ENCODE data around the gene GRIK3.

The GRIK3 gene

DNA sequence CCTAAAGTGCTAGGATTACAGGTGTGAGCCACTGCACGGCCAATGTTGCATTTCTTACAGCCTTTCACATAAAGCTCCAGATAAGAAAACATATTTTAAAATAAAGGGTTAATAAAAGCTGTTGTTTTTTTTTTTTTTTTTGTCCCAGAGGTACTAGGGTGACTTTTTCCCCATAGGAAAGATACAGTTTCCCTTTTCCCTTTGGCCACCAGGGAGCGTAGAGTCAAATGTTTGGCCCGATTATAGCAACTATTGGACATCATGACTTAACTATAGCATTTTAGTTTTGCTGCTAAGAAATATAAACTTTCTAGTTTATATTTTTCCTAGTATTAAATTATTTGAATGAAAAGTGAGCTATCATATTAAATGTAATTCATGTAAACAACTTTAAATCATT, 31.4 kb downstream of the GRIK3 start:
- no peak for TF ChIP-seq YY2 (tag by site-specific recombination; IDR thresholded peaks at IDR 0.05)
- TF ChIP-seq ZNF629 (tag by site-specific recombination; IDR thresholded peaks at IDR 0.05) = no peak
- TF ChIP-seq TCF7L2 (IDR thresholded peaks at IDR 0.05; ENCODE audit: borderline replicate concordance, low read depth, low read length) = no peak
- TF ChIP-seq BCL11A (tag by site-specific recombination; IDR thresholded peaks at IDR 0.05; ENCODE audit: low read depth) = no peak
- no peak for TF ChIP-seq ZBTB6 (tag by site-specific recombination; IDR thresholded peaks at IDR 0.05)
- H3K4me1 ChIP-seq (ENCODE audit: control insufficient read depth, insufficient read depth, low read length) = no peaks in the 10 kb centered on the region
- no peak overlapping the region for H3K27ac ChIP-seq (ENCODE audit: extremely low read depth, low read depth, low read length)
- no peaks in the 10 kb centered on the region for H3K36me3 ChIP-seq (ENCODE audit: control insufficient read depth in 2 of 2, insufficient read depth in 1 of 2, low read length in 2 of 2)
- POLR2A ChIA-PET = no interaction called here
- no peak overlapping the region for H3K4me3 ChIP-seq (ENCODE audit: low read depth, low read length)
- H3K9me3 ChIP-seq (ENCODE audit: control insufficient read depth, insufficient read depth, low read depth, low read length) = no peaks in the 10 kb centered on the region
- CTCF ChIA-PET = interaction anchor here (0.6 kb wide), 1 partner anchor 638 kb away, joined by 3 read pairs; no protein-coding TSS in a partner anchor

DNA sequence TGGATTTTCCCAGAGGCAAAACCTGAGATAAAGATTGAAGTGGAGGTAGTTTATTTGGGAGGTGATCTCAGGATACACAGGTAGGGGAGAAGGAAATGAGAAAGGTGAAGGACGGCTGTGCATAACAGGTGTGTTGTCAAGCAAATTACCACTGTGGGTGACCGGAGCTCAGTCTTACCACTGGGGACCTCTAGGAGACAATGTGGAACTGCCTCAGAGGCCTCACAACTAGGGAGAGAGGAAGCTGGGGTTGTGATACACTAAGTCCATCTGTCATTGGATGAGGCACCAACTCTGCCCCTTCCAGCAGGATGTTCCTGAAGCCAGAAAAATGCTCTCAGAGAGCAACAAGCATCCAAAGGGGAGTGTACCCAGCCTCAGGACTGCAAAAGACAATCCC, 32.6 kb downstream of the GRIK3 start:
- Histone ChIP-seq H3K9me3 (ENCODE audit: control insufficient read depth, insufficient read depth, low read depth, low read length) (no peaks in the 10 kb centered on the region), H3K4me3 (ENCODE audit: low read depth, low read length) (no peak overlapping the region), H3K4me1 (ENCODE audit: control insufficient read depth, insufficient read depth, low read length) (no peaks in the 10 kb centered on the region), H3K36me3 (ENCODE audit: control insufficient read depth in 2 of 2, insufficient read depth in 1 of 2, low read length in 2 of 2) (no peaks in the 10 kb centered on the region), H3K27ac (ENCODE audit: extremely low read depth, low read depth, low read length) (no peak overlapping the region)
- TF ChIP-seq, protein P1, sequence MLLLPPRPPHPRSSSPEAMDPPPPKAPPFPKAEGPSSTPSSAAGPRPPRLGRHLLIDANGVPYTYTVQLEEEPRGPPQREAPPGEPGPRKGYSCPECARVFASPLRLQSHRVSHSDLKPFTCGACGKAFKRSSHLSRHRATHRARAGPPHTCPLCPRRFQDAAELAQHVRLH (tag by site-specific recombination; IDR thresholded peaks at IDR 0.05) = no peak
- TF ChIP-seq ZBTB11 (tag by site-specific recombination; conservative IDR thresholded peaks at IDR 0.05; ENCODE audit: low read depth) = no peak
- no peak for TF ChIP-seq ZNF670 (tag by site-specific recombination; IDR thresholded peaks at IDR 0.05; ENCODE audit: low read depth)
- no peak for TF ChIP-seq ZNF202 (tag by site-specific recombination; IDR thresholded peaks at IDR 0.05; ENCODE audit: borderline replicate concordance)
- TF ChIP-seq HOXA7 (CRISPR knock-in tag; IDR thresholded peaks at IDR 0.05; ENCODE audit: borderline replicate concordance) = no peak
- no peak for TF ChIP-seq ZFP37 (tag by site-specific recombination; IDR thresholded peaks at IDR 0.05)
- no peak for TF ChIP-seq ZBTB26 (tag by site-specific recombination; optimal IDR thresholded peaks at IDR 0.05)
- TF ChIP-seq ZNF621 (tag by site-specific recombination; IDR thresholded peaks at IDR 0.05) = no peak
- TF ChIP-seq ZNF2 (tag by site-specific recombination; IDR thresholded peaks at IDR 0.05) = no peak
- TF ChIP-seq ZNF48 (tag by site-specific recombination; IDR thresholded peaks at IDR 0.05) = no peak
- TF ChIP-seq HOXC10 (CRISPR knock-in tag; IDR thresholded peaks at IDR 0.05) = no peak
- no peak for TF ChIP-seq YY1 (tag by site-specific recombination; IDR thresholded peaks at IDR 0.05)
- TF ChIP-seq ZNF292 (tag by site-specific recombination; IDR thresholded peaks at IDR 0.05; ENCODE audit: borderline replicate concordance, low read depth) = no peak
- no peak for TF ChIP-seq ZBTB7A (tag by site-specific recombination; IDR thresholded peaks at IDR 0.05; ENCODE audit: low read depth)
- POLR2A ChIA-PET = no interaction called here
- CTCF ChIA-PET = interaction anchor here (0.7 kb wide), 1 partner anchor 321 kb away, joined by 3 read pairs; no protein-coding TSS in a partner anchor
